Measurements from ENCODE around the gene IL17D.

GRCh38 chr13:20721058-20721453, 17.6 kb downstream of the IL17D start:
- TF ChIP-seq, protein P1, sequence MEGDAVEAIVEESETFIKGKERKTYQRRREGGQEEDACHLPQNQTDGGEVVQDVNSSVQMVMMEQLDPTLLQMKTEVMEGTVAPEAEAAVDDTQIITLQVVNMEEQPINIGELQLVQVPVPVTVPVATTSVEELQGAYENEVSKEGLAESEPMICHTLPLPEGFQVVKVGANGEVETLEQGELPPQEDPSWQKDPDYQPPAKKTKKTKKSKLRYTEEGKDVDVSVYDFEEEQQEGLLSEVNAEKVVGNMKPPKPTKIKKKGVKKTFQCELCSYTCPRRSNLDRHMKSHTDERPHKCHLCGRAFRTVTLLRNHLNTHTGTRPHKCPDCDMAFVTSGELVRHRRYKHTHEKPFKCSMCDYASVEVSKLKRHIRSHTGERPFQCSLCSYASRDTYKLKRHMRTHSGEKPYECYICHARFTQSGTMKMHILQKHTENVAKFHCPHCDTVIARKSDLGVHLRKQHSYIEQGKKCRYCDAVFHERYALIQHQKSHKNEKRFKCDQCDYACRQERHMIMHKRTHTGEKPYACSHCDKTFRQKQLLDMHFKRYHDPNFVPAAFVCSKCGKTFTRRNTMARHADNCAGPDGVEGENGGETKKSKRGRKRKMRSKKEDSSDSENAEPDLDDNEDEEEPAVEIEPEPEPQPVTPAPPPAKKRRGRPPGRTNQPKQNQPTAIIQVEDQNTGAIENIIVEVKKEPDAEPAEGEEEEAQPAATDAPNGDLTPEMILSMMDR (conservative IDR thresholded peaks at IDR 0.05; ENCODE audit: low read depth, low read length), result no peak
- no peak for TF ChIP-seq EZH2 (IDR thresholded peaks at IDR 0.05; ENCODE audit: borderline replicate concordance, low read depth, low read length, poor library complexity, severe bottlenecking)

Measured in A673 (cell line).